Fibroblast of mammary gland (primary cell): ENCODE data around the gene WFDC5.
"Not testable (repeated sequence)": the region's sequence is repeated elsewhere in the genome, so short reads cannot be mapped to it uniquely, and the experiment has no call there.

Experiments
- DNase-seq: peaks from one replicate; pipeline ENCODE4 v3.0.0-alpha.2; 2010; ENCODE audit warnings: low read depth
- H3K4me3 ChIP-seq: 2 replicates; pipeline ENCODE4 v1.5.1; 2011; ENCODE audit warnings: low read depth, mild to moderate bottlenecking, low read length, moderate library complexity; ENCODE audit not compliant: control insufficient read depth
- CTCF ChIP-seq: conservative IDR thresholded peaks from 2 replicates; pipeline ENCODE4 v1.5.1; 2011; ENCODE audit warnings: low read depth, low read length, inconsistent platforms; ENCODE audit not compliant: control insufficient read depth, insufficient read depth

The WFDC5 gene

GRCh38 chr20:45114465-45115385 lies at the start of gene WFDC5:
Gene WFDC5, minus strand, starts transcription at chr20:45115174. Its CDS starts 91 bp downstream, at chr20:45115083.
- TF ChIP-seq CTCF: no peak
- no peak for DNase-seq
- H3K4me3 ChIP-seq: no peak within 1 kb of the TSS

GRCh38 chr20:45163083-45163803 lies 48.3 kb upstream of the WFDC5 start:
- no peak for TF ChIP-seq CTCF
- no peak overlapping the region for H3K4me3 ChIP-seq
- no peak for DNase-seq

GRCh38 chr20:45157962-45158361 lies 43.0 kb upstream of the WFDC5 start:
- peak; percentile 86 for DNase-seq
- no peak overlapping the region for H3K4me3 ChIP-seq
- TF ChIP-seq CTCF: no peak

GRCh38 chr20:45156713-45157112 lies 41.7 kb upstream of the WFDC5 start:
- H3K4me3 ChIP-seq: no peak overlapping the region
- no peak for TF ChIP-seq CTCF
- DNase-seq: no peak

GRCh38 chr20:45154794-45155193 lies 39.8 kb upstream of the WFDC5 start:
- DNase-seq, H3K4me3 ChIP-seq: not testable (repeated sequence)

- no peak overlapping the region for H3K4me3 ChIP-seq
- no peak for DNase-seq
- TF ChIP-seq CTCF: no peak
Measured at GRCh38 chr20:45154183-45154582, 39.2 kb upstream of the WFDC5 start.

- DNase-seq: no peak
- no peak for TF ChIP-seq CTCF
- H3K4me3 ChIP-seq: no peak overlapping the region
Measured at GRCh38 chr20:45153752-45154151, 38.8 kb upstream of the WFDC5 start.
